Measurements from ENCODE around the gene VSIG2.
"Not testable (repeated sequence)": the region's sequence is repeated elsewhere in the genome, so short reads cannot be mapped to it uniquely, and the experiment has no call there.

Gene VSIG2, protein sequence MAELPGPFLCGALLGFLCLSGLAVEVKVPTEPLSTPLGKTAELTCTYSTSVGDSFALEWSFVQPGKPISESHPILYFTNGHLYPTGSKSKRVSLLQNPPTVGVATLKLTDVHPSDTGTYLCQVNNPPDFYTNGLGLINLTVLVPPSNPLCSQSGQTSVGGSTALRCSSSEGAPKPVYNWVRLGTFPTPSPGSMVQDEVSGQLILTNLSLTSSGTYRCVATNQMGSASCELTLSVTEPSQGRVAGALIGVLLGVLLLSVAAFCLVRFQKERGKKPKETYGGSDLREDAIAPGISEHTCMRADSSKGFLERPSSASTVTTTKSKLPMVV

GRCh38 chr11:124751741-124752470, at the start of gene VSIG2:
TSS of gene VSIG2 (minus strand) at chr11:124752255. CDS start at chr11:124752137, 118 bp downstream.
- no peak for DNase-seq

- no peak for DNase-seq
These were observed 49.0 kb upstream of the VSIG2 start for GRCh38 chr11:124801014-124801413.

GRCh38 chr11:124800226-124800929, 48.3 kb upstream of the VSIG2 start, which contains the start of gene MSANTD2:
TSS of gene MSANTD2 (minus strand) at chr11:124800406. CDS start at chr11:124800380, 26 bp downstream.
- peak; percentile 81 to 89 for DNase-seq

DNA sequence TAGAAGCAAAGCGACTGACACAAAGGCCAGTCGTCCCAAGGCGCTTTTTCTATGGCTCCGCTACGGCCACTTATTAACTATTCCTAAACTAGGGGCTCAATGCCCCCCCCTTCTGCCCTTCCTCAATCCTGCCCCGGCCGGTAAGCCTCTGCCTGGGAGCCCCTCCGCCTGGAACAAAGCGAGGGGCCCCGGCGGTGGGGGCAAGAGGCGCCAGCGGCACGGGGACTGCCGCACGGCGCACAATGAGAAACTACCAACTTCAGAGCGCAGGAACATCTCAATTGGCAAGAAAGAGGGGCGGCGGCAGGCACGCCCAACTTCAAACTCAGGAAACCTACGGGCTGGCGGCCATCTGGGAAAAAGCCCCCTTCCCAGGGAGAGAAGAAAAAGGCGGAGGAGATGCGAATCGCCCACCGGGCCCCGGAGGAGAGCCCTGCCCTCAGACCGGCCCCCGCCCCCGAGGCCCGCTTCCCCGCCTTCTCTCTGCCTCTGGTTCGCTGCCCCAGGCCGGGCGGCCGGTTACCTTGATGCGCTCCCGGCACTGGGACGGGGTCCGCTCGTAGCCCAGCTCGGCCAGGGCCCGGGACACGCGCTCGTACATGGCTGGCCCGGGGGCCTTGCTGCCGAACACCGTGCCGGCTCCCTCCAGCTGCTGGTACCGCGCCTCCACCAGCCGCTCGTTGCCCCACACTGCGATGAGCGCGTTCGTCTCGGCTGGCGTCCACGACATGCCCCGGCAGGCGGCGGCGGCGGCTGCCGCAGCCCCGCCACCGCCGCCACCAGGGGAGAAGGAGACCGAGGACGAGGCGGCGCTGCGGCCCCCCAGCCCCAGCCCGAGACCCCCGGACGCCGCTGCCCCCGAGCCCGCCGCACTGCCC, 47.5 kb upstream of the VSIG2 start:
- peak; percentile 58 to 70 for DNase-seq

DNA sequence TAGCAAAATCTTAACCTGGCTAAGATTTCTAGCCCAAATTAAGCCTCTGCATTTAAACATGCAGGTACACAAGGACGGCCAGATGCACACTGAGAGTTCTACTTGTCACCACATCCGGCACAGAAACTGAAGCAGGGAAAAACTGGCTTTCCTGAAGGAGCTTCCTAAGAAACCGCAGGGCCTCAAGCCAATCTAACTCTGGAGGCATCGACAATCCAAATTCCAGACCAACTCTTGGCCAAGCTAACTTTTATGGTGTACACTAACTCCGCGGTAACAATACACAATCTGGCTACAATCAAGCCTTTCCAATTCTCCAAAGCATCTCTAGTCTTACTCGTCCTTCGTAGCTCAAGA, 46.9 kb upstream of the VSIG2 start:
- peak; percentile 21 to 22 for DNase-seq

DNA sequence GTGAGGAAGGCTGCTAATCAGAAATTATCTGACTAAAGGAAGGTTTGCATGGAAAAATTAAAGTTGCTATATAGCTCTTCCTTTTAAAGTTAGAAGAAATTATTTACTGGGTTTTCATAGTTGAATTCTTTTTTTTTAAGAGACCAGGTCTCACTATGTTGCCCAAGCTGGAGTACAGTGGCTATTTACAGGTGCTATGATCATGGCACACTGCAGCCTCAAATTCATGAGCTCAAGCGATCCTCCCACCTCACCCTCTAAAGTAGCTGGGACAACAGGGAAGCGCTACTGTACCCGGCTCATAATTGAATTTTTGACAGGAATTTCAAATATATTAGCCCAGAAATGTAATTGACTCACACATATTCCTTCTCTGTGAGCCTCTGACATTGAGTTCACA, 44.3 kb upstream of the VSIG2 start:
- no peak for DNase-seq

- no peak for DNase-seq
These were observed 41.6 kb upstream of the VSIG2 start for GRCh38 chr11:124793466-124794278.

GRCh38 chr11:124791626-124792341, 39.7 kb upstream of the VSIG2 start:
- no peak for DNase-seq

DNA sequence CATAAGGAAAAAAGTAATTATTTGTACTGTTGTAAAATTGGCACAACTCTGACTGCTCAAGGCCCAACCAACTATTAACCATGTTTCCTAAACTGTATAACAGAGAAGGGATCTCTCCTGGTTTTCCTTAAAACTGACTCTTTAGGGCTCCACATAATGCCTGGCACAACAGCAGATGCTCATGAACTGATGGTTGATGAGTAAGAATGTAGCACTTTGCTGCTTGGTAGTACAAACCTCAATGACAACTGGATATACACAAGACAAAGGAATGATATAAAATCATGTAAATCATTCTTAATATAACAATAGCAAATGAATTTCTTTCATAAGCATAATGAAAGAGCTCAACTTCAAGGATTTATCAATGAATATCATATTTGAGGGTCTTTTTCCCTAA, 36.5 kb upstream of the VSIG2 start:
- DNase-seq = no peak

DNA sequence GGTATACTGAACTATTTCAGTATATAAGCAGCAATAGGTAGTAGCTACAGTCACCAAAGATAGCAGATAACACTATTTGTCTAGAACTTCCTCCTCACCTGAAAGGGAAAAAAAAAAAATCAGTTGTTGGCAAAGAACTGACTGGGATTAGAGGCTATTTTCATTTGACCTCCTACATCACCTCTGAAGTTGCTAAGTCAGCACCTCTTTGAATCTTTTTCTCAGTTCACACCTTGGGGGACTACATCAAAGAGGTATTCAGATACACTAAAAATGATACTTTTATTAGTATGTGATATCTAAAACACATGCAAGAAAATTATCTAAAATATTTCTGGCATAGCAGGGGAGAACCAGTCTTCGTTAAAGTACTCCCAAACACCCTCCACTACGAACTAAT, 32.0 kb upstream of the VSIG2 start:
- no peak for DNase-seq

- no peak for DNase-seq
These were observed 30.9 kb upstream of the VSIG2 start for GRCh38 chr11:124783002-124783401.

- no peak for DNase-seq
These were observed 27.5 kb upstream of the VSIG2 start for GRCh38 chr11:124779568-124779967.

DNA sequence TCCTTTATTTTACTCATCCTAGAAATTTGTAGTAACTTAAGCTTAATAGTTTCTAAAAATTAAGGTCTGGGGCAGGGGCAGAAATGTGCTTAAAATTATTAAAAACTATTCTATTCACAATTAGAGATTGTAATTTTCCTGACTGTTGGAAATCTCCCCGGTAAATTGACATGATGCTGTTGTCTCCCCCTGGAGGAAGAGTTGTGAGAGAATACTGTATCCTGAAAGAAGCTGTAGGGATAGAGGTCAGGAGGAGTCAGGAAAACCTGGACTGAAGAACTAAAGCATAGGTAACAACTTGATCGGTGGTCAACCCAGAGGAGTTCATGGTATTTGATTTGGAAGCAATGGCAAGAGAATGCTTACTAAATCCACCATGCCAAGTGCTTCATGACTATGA, 26.2 kb upstream of the VSIG2 start:
- no peak for DNase-seq

- DNase-seq = no peak
These were observed 25.0 kb upstream of the VSIG2 start for GRCh38 chr11:124776865-124777645.

DNA sequence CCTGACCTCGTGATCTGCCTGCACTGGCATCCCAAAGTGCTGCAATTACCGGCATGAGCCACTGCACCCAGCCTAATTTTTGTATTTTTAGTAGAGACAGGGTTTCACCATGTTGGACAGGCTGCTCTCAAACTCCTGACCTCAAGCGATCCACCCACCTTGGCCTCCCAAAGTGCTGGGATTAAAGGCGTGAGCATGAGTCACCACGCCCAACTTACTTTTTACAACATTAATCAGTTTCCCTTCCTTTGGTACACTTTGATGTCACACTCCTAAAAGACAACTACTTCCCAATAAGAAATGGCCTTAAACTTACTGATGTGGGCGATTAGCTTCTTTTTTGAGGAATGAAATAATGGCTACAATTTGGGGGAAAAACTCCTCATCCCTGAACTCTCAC, 18.9 kb upstream of the VSIG2 start:
- DNase-seq = not testable (repeated sequence)

DNA sequence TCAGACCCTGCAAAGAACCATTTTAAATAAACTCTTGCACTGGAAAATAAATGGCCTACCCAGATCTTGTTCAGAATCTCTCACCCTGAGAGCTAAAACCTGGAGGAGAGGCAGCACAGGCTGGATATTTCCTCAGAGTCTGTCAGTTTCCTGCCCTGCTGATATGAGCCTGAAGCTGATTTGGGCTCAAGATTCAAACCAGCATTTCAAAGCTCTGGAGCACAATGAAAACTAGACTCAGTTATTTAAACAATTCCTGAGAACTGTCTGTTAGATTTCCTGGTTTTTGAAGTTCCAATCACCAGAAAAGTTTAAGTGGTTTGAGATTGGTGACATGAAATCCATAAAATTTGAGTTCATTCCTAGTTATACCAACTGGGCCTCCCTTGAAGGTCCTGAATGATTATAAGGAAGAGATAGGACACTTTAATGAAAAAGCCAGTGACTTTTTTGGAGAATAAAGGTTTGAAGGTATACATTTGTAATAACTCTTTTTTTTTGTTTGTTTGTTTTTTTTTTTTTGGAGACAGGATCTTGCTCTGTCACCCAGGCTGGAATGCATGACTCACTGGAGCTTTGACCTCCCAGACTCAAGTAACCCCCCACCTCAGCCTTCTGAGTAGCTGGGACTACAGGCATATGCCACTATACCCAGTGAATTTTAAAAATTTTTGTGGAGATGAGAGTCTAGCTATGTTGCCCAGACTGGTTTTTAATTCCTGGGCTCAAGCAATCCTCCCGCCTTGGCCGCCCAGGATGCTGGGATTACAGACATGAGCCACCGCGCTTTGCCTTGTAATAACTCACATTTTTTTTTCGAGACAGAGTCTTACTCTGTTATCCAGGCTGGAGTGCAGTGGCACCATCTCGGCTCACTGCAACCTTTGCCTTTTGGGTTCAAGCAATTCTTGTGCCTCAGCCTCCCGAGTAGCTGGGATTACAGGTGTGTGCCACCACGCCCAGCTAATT, 18.0 kb upstream of the VSIG2 start:
- no peak for DNase-seq

GRCh38 chr11:124768914-124769313, 16.9 kb upstream of the VSIG2 start:
- no peak for DNase-seq

DNA sequence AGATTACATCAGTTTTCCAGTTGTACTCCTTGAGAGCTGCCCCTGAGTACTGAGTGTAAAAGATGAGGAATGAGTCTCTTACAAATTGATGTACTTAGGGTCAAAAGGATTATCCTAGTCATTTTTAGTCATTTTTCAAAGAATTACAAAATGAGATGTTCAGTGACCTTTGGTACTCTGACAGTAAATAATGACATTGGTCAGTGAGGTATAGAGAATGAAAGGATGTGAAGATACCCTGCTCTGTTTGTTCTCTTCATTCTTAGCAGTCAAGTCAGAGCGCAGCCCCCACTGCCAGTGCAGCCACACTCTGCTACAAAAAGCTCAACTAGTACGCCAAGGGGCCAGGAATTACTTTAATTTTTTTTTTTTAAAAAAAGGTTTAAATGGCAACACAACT, 14.1 kb upstream of the VSIG2 start:
- DNase-seq = no peak
